ENCODE data around the gene IRF2BPL. TPM values are rescaled to one million over a fixed set of nuclear protein-coding genes. Genes with fewer than 3 reads are reported as not detected.

Gene IRF2BPL
- total and polyA plus RNA-seq, 2 of the 8 experiments (the other 6 are each of a cell fraction or from before 2014, with no cell fraction given): 18.8 to 57.0 TPM

DNA sequence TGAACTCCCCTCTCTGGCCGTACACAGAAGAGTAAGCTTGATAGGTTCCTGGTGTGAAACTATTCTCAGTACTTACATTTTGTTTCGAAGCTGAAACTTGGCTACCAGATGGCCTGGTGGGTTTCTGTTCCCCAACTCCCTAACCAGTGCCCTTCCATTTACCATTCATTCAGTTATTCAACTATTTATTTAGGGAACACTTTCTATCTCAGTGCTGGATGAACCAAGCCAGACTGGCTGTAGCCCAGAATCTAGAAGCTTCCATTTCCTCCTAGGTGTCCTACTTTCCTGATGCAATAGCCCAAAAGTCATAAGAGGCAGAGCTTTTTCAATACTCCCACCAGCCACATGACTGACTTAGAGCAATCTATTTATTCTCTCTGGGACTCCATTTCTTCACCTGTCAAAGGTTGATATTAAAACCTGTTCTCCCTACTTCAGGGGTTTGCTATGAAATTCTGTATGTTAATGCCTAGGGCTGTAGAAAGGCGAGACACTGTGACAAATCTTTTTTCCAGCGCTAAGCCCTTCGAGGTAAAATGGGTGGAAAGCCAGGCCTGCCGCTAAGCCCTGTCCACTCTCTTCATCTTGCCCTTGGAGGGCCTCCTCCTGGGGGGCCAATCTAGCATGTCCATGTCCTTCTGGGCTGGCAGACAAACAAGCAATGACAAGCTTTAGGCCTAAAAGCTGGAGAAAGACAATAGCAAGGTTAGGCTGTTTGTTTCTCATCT, 8.1 kb upstream of the IRF2BPL start:
- H2BK20ac ChIP-seq (ENCODE audit: low read length): no peak overlapping the region
- H3K9ac ChIP-seq (replicated peaks in 1 of 4; ENCODE audit: extremely low read depth in 1 of 4, low read depth in 3 of 4, low read length in 3 of 4): no peak overlapping the region; a peak in 1 of 7 replicates
- H3K4me3 ChIP-seq (ENCODE audit: extremely low read depth in 1 of 4, insufficient read depth in 2 of 4, low read depth in 3 of 4, low read length in 4 of 4): no peak overlapping the region
- peak overlapping the region; percentile 82 for H2BK12ac ChIP-seq (ENCODE audit: low read depth, low read length)
- H2AK5ac ChIP-seq (ENCODE audit: low read depth, low read length): no peak overlapping the region
- peaks cover 26 to 58% (median 39%) of the 10 kb centered on the region in 4 experiments for H3K4me1 ChIP-seq (replicated peaks in 1 of 4; ENCODE audit: control insufficient read depth in 3 of 4, insufficient read depth in 4 of 4, low read length in 3 of 4)
- FAIRE-seq (no peak), DNase-seq (ENCODE audit: low read depth in 1 of 2, low spot score in 2 of 2) (no peak)
- H3K14ac ChIP-seq (ENCODE audit: insufficient read length): no peak overlapping the region
- no peak overlapping the region for H2BK15ac ChIP-seq (ENCODE audit: low read length)
- H2AFZ ChIP-seq (ENCODE audit: low read length): no peak overlapping the region
- ChIA-PET CTCF (ENCODE audit: partially characterized antibody) (interaction anchor here (0.7 to 15.7 kb wide), 16 partner anchors 8 to 161 kb away, joined by 3 to 241 read pairs (median 4); partner anchors contain the start of gene IRF2BPL), POLR2A (ENCODE audit: partially characterized antibody) (interaction anchor here (0.5 to 7.7 kb wide), 11 partner anchors 9 to 939 kb away, joined by 3 to 92 read pairs (median 4); partner anchors contain the start of gene IRF2BPL)
- H3K23me2 ChIP-seq (ENCODE audit: low read depth, low read length): peaks cover 6% of the 10 kb centered on the region; the same call in 1 of the 2 replicates
- peak overlapping the region in 1 of 2 experiments; percentile 76; a peak in 2 of 4 replicates for H3K4me2 ChIP-seq (ENCODE audit: insufficient read depth in 1 of 2, low read depth in 2 of 2, low read length in 2 of 2)
- no peaks in the 10 kb centered on the region for H3K79me2 ChIP-seq (ENCODE audit: control insufficient read depth in 1 of 2, insufficient read depth in 2 of 2, low read length in 2 of 2)
- no peak overlapping the region for H3K23ac ChIP-seq (ENCODE audit: insufficient read length)
- no peaks in the 10 kb centered on the region for H4K20me1 ChIP-seq (replicated peaks in 1 of 2; ENCODE audit: control insufficient read depth in 1 of 2, insufficient read depth in 2 of 2, low read length in 2 of 2)
- no peak overlapping the region for H2BK120ac ChIP-seq (replicated peaks; ENCODE audit: low read depth, low read length)
- 0 out of 2 replicates have a peak, but pooled peaks cover 2% of the 10 kb centered on the region for H3K79me1 ChIP-seq (ENCODE audit: low read depth, low read length)
- H3K4ac ChIP-seq (replicated peaks; ENCODE audit: insufficient read length, low read depth, low read length): no peak overlapping the region
- H3K27me3 ChIP-seq (replicated peaks in 1 of 4; ENCODE audit: control insufficient read depth in 3 of 4, extremely low read depth in 1 of 4, insufficient read depth in 3 of 4, low read length in 3 of 4): peaks cover 0 to 4% (median 2%) of the 10 kb centered on the region in 4 experiments; a peak in 2 of 7 replicates
- peak overlapping the region; percentile 2; the same call in 1 of the 2 replicates for H2BK5ac ChIP-seq (ENCODE audit: low read depth, low read length)
- H4K91ac ChIP-seq (replicated peaks; ENCODE audit: insufficient read length, low read length): peak overlapping the region; percentile 17
- no peak overlapping the region for H3K27ac ChIP-seq (ENCODE audit: low read depth, low read length)
- 83% methylated on average over 6 of the region's 6 CpGs; no CpG with 5 or more reads in 1 of the 2 experiments for WGBS, 2 experiments (ENCODE audit: extremely low coverage in 1 of 2, insufficient coverage in 1 of 2, insufficient read length in 1 of 2, insufficient replicate concordance in 2 of 2, low coverage in 1 of 2, low lambda C conversion rate in 2 of 2, missing lambda C conversion rate in 1 of 2)
- H4K5ac ChIP-seq (ENCODE audit: insufficient read length, low read depth, low read length): no peak overlapping the region
- H3K36me3 ChIP-seq (ENCODE audit: control insufficient read depth in 2 of 4, insufficient read depth in 4 of 4, low read length in 3 of 4): no peaks in the 10 kb centered on the region
- H3K9me3 ChIP-seq (ENCODE audit: insufficient read depth in 2 of 2, low read depth in 1 of 2, low read length in 1 of 2): no peaks in the 10 kb centered on the region
- peak overlapping the region; percentile 34; the same call in 1 of the 2 replicates for H3K18ac ChIP-seq (ENCODE audit: extremely low read depth, low read length)
- H3K56ac ChIP-seq (replicated peaks; ENCODE audit: insufficient read length, low read depth, low read length): no peak overlapping the region
- no peak overlapping the region for H4K8ac ChIP-seq (ENCODE audit: extremely low read depth, insufficient read depth, low read length)
- TF ChIP-seq EGR1 (IDR thresholded peaks at IDR 0.05; ENCODE audit: borderline replicate concordance, low read depth, low read length) (no peak), TAF1 (IDR thresholded peaks at IDR 0.05; ENCODE audit: low read depth, low read length) (no peak), CBX5 (IDR thresholded peaks at IDR 0.05; ENCODE audit: low read depth, low read length) (no peak), JUN (IDR thresholded peaks at IDR 0.05; ENCODE audit: low read depth, low read length) (no peak), SAP30 (IDR thresholded peaks at IDR 0.05; ENCODE audit: insufficient read depth, insufficient replicate concordance, low read length) (no peak), JUND (IDR thresholded peaks at IDR 0.05; ENCODE audit: low read length) (no peak), GABPA (IDR thresholded peaks at IDR 0.05; ENCODE audit: borderline replicate concordance, insufficient read depth, low read length) (no peak), TBP (IDR thresholded peaks at IDR 0.05; ENCODE audit: low read depth, low read length) (no peak), BRCA1 (IDR thresholded peaks at IDR 0.05; ENCODE audit: low read depth, low read length) (no peak)
- TF ChIP-seq, protein P1, sequence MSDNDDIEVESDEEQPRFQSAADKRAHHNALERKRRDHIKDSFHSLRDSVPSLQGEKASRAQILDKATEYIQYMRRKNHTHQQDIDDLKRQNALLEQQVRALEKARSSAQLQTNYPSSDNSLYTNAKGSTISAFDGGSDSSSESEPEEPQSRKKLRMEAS (IDR thresholded peaks at IDR 0.05): no peak
- TF ChIP-seq, protein P2, sequence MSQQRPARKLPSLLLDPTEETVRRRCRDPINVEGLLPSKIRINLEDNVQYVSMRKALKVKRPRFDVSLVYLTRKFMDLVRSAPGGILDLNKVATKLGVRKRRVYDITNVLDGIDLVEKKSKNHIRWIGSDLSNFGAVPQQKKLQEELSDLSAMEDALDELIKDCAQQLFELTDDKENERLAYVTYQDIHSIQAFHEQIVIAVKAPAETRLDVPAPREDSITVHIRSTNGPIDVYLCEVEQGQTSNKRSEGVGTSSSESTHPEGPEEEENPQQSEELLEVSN (IDR thresholded peaks at IDR 0.05): no peak
